ENCODE results near the gene SC5D. TPM values are rescaled to one million over a fixed set of nuclear protein-coding genes. Genes with fewer than 3 reads are reported as not detected.

Gene SC5D
- total and polyA plus RNA-seq, 2 of the 4 experiments (the other 2 are of a cell fraction) = 21.3 to 21.7 TPM

DNA sequence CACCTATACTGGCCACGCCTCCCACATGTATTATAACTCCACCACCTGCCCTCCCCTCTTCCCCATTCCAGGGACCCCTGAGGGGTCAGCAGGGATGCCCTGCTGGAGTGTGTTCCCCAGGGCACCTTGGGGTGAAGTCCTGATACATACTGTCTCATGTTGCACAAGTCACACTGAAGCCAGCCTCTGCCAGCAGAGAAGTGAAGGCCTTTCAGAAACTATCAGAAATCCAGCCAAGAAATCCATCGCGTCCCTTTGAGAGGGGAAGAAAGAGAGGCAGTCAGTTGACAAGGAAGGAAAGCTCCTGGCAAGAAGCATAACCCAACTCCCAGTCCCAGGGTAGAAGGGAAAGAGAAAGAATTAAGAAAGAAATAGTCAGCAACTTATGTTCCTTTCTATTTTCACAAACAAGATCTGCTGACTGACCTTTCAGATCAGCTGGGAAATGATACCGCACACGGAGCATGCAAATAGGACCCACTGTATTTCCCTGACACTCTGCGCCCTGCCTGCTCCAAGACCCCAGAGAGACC is 45.2 kb downstream of the SC5D start:
- no peak for ATAC-seq (ENCODE audit: low read depth)
- Histone ChIP-seq H3K4me3 (ENCODE audit: insufficient read depth, low read depth, low read length) (no peak overlapping the region), H3K23ac (ENCODE audit: low read depth, low read length) (no peak overlapping the region), H2BK5ac (ENCODE audit: low read depth, low read length, poor library complexity, severe bottlenecking) (no peak overlapping the region), H3K36me3 (ENCODE audit: control insufficient read depth, insufficient read depth, low read length) (no peaks in the 10 kb centered on the region), H4K8ac (ENCODE audit: low read depth in 2 of 2, low read length in 2 of 2) (no peak overlapping the region), H2BK20ac (ENCODE audit: low read depth, low read length) (no peak overlapping the region), H3K27me3 (ENCODE audit: control insufficient read depth, insufficient read depth, low read length) (peaks cover 39% of the 10 kb centered on the region), H3K4me2 (ENCODE audit: low read depth, low read length) (no peak overlapping the region), H3K9ac (ENCODE audit: low read depth, low read length) (no peak overlapping the region), H3K56ac (ENCODE audit: extremely low read depth, insufficient read depth, low read length) (no peak overlapping the region), H3K4me1 (ENCODE audit: control insufficient read depth, insufficient read depth, low read length) (no peaks in the 10 kb centered on the region), H3K9me3 (ENCODE audit: control insufficient read depth, insufficient read depth, low read length) (no peaks in the 10 kb centered on the region), H2BK120ac (ENCODE audit: low read depth, low read length) (no peak overlapping the region), H4K91ac (ENCODE audit: insufficient read depth, low read depth, low read length) (no peak overlapping the region), H2BK15ac (ENCODE audit: low read depth, low read length) (no peak overlapping the region), H3K18ac (ENCODE audit: low read depth, low read length) (no peak overlapping the region), H2AK9ac (replicated peaks; ENCODE audit: low read depth, low read length, poor library complexity) (no peak overlapping the region), H3K79me1 (ENCODE audit: low read depth in 1 of 2, low read length in 2 of 2) (no peaks in the 10 kb centered on the region), H4K5ac (ENCODE audit: low read depth, low read length) (no peak overlapping the region), H3K9me1 (ENCODE audit: insufficient read depth, low read length) (no peaks in the 10 kb centered on the region), H3K4ac (ENCODE audit: low read depth, low read length) (no peak overlapping the region), H3K14ac (replicated peaks; ENCODE audit: low read depth, low read length) (no peak overlapping the region), H2AK5ac (ENCODE audit: low read depth, low read length) (no peak overlapping the region), H4K20me1 (ENCODE audit: insufficient read depth, low read length) (no peaks in the 10 kb centered on the region), H2AFZ (replicated peaks; ENCODE audit: low read length, poor library complexity) (no peak overlapping the region), H3K27ac (ENCODE audit: insufficient read depth, low read length) (no peak overlapping the region)
- TF ChIP-seq, protein P1, sequence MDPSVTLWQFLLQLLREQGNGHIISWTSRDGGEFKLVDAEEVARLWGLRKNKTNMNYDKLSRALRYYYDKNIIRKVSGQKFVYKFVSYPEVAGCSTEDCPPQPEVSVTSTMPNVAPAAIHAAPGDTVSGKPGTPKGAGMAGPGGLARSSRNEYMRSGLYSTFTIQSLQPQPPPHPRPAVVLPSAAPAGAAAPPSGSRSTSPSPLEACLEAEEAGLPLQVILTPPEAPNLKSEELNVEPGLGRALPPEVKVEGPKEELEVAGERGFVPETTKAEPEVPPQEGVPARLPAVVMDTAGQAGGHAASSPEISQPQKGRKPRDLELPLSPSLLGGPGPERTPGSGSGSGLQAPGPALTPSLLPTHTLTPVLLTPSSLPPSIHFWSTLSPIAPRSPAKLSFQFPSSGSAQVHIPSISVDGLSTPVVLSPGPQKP (IDR thresholded peaks at IDR 0.05; ENCODE audit: borderline replicate concordance, low read depth, low read length) = no peak
- no peak for TF ChIP-seq CEBPB (IDR thresholded peaks at IDR 0.05; ENCODE audit: low read depth, low read length)
- TF ChIP-seq, protein P2, sequence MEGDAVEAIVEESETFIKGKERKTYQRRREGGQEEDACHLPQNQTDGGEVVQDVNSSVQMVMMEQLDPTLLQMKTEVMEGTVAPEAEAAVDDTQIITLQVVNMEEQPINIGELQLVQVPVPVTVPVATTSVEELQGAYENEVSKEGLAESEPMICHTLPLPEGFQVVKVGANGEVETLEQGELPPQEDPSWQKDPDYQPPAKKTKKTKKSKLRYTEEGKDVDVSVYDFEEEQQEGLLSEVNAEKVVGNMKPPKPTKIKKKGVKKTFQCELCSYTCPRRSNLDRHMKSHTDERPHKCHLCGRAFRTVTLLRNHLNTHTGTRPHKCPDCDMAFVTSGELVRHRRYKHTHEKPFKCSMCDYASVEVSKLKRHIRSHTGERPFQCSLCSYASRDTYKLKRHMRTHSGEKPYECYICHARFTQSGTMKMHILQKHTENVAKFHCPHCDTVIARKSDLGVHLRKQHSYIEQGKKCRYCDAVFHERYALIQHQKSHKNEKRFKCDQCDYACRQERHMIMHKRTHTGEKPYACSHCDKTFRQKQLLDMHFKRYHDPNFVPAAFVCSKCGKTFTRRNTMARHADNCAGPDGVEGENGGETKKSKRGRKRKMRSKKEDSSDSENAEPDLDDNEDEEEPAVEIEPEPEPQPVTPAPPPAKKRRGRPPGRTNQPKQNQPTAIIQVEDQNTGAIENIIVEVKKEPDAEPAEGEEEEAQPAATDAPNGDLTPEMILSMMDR (conservative IDR thresholded peaks at IDR 0.05; ENCODE audit: low read depth, low read length) = no peak
- no peak for TF ChIP-seq POLR2A (IDR thresholded peaks at IDR 0.05; ENCODE audit: low read depth, low read length)
- TF ChIP-seq RCOR1 (IDR thresholded peaks at IDR 0.05; ENCODE audit: insufficient replicate concordance, low read length) = no peak
- TF ChIP-seq CHD1 (IDR thresholded peaks at IDR 0.05; ENCODE audit: low read depth, low read length) = no peak
- no peak for TF ChIP-seq NFE2L2 (IDR thresholded peaks at IDR 0.05; ENCODE audit: low read depth, low read length)
- TF ChIP-seq MXI1 (IDR thresholded peaks at IDR 0.05; ENCODE audit: borderline replicate concordance, low read depth, low read length) = no peak
- no peak for TF ChIP-seq RFX5 (IDR thresholded peaks at IDR 0.05; ENCODE audit: low read depth, low read length)
- no peak for TF ChIP-seq MAZ (IDR thresholded peaks at IDR 0.05; ENCODE audit: borderline replicate concordance, low read depth, low read length)
- no peak for TF ChIP-seq MAFK (IDR thresholded peaks at IDR 0.05; ENCODE audit: low read depth, low read length)
- TF ChIP-seq SMC3 (IDR thresholded peaks at IDR 0.05; ENCODE audit: low read depth, low read length) = no peak
- TF ChIP-seq, protein P3, sequence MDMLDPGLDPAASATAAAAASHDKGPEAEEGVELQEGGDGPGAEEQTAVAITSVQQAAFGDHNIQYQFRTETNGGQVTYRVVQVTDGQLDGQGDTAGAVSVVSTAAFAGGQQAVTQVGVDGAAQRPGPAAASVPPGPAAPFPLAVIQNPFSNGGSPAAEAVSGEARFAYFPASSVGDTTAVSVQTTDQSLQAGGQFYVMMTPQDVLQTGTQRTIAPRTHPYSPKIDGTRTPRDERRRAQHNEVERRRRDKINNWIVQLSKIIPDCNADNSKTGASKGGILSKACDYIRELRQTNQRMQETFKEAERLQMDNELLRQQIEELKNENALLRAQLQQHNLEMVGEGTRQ (IDR thresholded peaks at IDR 0.05; ENCODE audit: low read depth, low read length) = no peak
- no peak for TF ChIP-seq BHLHE40 (IDR thresholded peaks at IDR 0.05; ENCODE audit: low read depth, low read length)
- TF ChIP-seq RAD21 (IDR thresholded peaks at IDR 0.05; ENCODE audit: low read length) = no peak
- TF ChIP-seq FOS (IDR thresholded peaks at IDR 0.05; ENCODE audit: low read depth, low read length) = no peak
- ChIA-PET POLR2A (ENCODE audit: unreplicated experiment) (interaction anchor here (0.6 kb wide), 1 partner anchor 949 kb away, joined by 3 read pairs; no protein-coding TSS in a partner anchor), CTCF (no interaction called here)
- DNase-seq = no peak
- intact Hi-C loops (cut with micrococcal nuclease) (no loop called here), dilution Hi-C loops (cut with HindIII; ENCODE audit: low sequenced_read_pairs, unreplicated experiment) (no loop called here), in situ Hi-C loops (cut with MboI; ENCODE audit: low sequenced_read_pairs) (no loop called here)
- 20% methylated on average over 2 of the region's 6 CpGs; no CpG with 5 or more reads in 1 of the 2 experiments for WGBS, 2 experiments (ENCODE audit: extremely low coverage in 2 of 2, insufficient read length in 1 of 2)
- no TSS peak for BruUV-seq (replicated peaks)
